HG03060 (cell line): ENCODE data around the gene GRAMD1B.
"Not testable (repeated sequence)": the region's sequence is repeated elsewhere in the genome, so short reads cannot be mapped to it uniquely, and the experiment has no call there.

Experiments
- ATAC-seq: cut with Tn5 transposase; IDR thresholded peaks from one replicate; pipeline ENCODE4 v1.9.1; 2021; ENCODE audit warnings: low read depth, moderate number of reproducible peaks; ENCODE audit not compliant: unreplicated experiment

GRAMD1B gene

GRCh38 chr11:123439616-123440015 is 9.5 kb downstream of the GRAMD1B start:
- ATAC-seq, result no peak

GRCh38 chr11:123441161-123441560 is 11.1 kb downstream of the GRAMD1B start:
- no peak for ATAC-seq

GRCh38 chr11:123443851-123444623 is 14.0 kb downstream of the GRAMD1B start:
- ATAC-seq, result no peak

- ATAC-seq, result no peak
Observed at GRCh38 chr11:123448823-123449222, 18.8 kb downstream of the GRAMD1B start.

GRCh38 chr11:123449436-123449835 is 19.4 kb downstream of the GRAMD1B start:
- no peak for ATAC-seq

- no peak for ATAC-seq
Observed at GRCh38 chr11:123450623-123451022, 20.6 kb downstream of the GRAMD1B start.

- no peak for ATAC-seq
Observed at GRCh38 chr11:123451183-123451781, 21.2 kb downstream of the GRAMD1B start.

GRCh38 chr11:123452794-123453193 is 22.7 kb downstream of the GRAMD1B start:
- ATAC-seq, result no peak

- ATAC-seq, result no peak
Observed at GRCh38 chr11:123454060-123454651, 24.1 kb downstream of the GRAMD1B start.

GRCh38 chr11:123454796-123455195 is 24.7 kb downstream of the GRAMD1B start:
- ATAC-seq, result no peak

- not testable (repeated sequence) for ATAC-seq
Observed at GRCh38 chr11:123456448-123456847, 26.4 kb downstream of the GRAMD1B start.

GRCh38 chr11:123457187-123457770 is 27.2 kb downstream of the GRAMD1B start:
- ATAC-seq, result no peak

- no peak for ATAC-seq
Observed at GRCh38 chr11:123458501-123458900, 28.4 kb downstream of the GRAMD1B start.

- no peak for ATAC-seq
Observed at GRCh38 chr11:123460012-123460700, 30.1 kb downstream of the GRAMD1B start.

- ATAC-seq, result no peak
Observed at GRCh38 chr11:123461164-123461563, 31.1 kb downstream of the GRAMD1B start.

- not testable (repeated sequence) for ATAC-seq
Observed at GRCh38 chr11:123465667-123466066, 35.6 kb downstream of the GRAMD1B start.

- not testable (repeated sequence) for ATAC-seq
Observed at GRCh38 chr11:123466172-123466571, 36.1 kb downstream of the GRAMD1B start.

- no peak for ATAC-seq
Observed at GRCh38 chr11:123469089-123469488, 39.0 kb downstream of the GRAMD1B start.

- ATAC-seq, result no peak
Observed at GRCh38 chr11:123469586-123469985, 39.5 kb downstream of the GRAMD1B start.

GRCh38 chr11:123470842-123471241 is 40.8 kb downstream of the GRAMD1B start:
- no peak for ATAC-seq
